ENCODE data around the gene C17orf113. TPM values are rescaled to one million over a fixed set of nuclear protein-coding genes. Genes with fewer than 3 reads are reported as not detected.

Gene C17orf113
- total RNA-seq, 1 donor from 2014 or later = 0.59 TPM

DNA sequence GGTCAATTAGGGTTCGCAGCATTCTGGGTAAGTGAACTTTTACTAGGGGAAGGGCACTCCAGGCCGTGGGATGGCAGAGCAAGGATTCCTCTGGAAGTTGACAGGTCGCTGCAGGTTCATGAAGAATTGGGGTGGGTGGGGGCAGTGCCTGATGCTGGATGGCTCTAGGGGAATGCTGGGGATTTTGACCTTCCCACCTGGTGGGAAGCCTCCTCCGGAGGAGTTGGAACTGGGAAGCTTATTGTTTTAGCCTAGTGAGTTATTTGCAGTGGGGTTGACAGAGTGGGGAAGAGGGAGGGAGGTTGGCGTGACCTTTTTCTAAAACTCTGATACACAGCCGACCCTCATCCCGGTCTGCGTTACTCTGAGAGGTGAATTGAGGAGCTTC, 606 bp upstream of the C17orf113 start:
- intact Hi-C loops (cut with DNase I) = no loop called here
- no peak for DNase-seq
- ATAC-seq (ENCODE audit: poor library complexity) = no peak

GRCh38 chr17:42049834-42050392, 488 bp downstream of the C17orf113 start:
- ATAC-seq (ENCODE audit: poor library complexity) (peak; percentile 23), DNase-seq (no peak)
- intact Hi-C loops (cut with DNase I) = no loop called here

DNA sequence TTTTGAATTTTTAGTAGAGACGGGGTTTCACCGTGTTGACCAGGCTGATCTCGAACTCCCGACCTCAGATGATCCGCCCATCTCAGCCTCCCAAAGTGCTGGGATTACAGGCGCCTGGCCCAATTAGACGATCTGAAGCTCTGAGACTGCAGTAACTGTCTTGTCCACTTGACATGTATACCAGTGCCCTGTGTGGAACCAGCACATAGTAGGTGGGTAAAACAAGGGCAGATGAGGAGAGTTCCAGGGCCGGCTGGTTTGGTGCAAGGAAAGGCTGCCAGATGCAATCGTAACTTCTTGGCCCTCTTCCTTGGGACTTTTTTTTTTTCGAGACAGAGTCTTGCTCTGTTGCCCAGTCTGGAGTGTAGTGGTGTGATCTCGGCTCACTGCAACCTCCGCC, 3.1 kb downstream of the C17orf113 start:
- intact Hi-C loops (cut with DNase I) = no loop called here
- ATAC-seq (ENCODE audit: poor library complexity) (no peak), DNase-seq (no peak)

- intact Hi-C loops (cut with DNase I) = no loop called here
- no peak for DNase-seq
- no peak for ATAC-seq (ENCODE audit: poor library complexity)
Measured at GRCh38 chr17:42045719-42046118, 4.7 kb downstream of the C17orf113 start.

DNA sequence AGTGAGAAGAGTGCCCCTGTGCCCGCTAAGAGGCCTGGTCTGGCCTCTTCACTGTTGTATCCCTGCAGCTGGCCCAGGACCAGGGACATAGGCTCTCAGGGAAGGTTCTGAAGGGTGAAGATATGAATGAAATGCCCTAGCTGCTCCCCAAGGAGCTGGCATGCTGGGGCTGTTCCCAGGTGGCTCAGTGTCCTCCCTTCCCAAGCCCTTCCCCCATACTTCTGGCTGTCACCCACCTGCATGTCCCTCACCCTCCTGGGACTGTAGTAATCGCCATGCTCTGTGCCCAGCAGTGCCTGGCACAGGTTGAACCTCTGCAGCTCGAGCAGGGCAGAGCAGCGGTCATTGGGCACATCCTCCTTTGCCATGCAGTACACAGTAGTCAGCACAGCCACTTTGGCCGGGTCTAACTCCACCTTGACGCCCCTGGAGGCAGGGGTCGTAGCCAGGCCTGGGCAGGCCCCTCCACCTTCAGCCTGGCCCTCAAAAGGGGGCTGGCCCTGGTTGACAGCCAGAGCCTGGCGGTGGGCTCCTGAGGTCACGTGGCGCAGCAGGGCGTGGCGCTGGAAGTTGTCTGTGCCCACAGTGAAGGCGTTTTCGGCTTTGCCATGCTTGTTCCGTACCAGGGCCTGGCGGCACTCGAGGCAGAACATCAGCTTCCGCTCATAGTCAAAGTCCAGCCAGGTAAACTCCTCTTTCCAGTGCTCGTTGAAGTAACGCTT, 7.6 kb downstream of the C17orf113 start:
- DNase-seq (no peak), ATAC-seq (ENCODE audit: poor library complexity) (no peak)
- intact Hi-C loops (cut with DNase I) = no loop called here

GRCh38 chr17:42041619-42042018, 8.8 kb downstream of the C17orf113 start:
- intact Hi-C loops (cut with DNase I) = no loop called here
- DNase-seq (no peak), ATAC-seq (ENCODE audit: poor library complexity) (no peak)

GRCh38 chr17:42040818-42041217, 9.6 kb downstream of the C17orf113 start:
- ATAC-seq (ENCODE audit: poor library complexity) (no peak), DNase-seq (no peak)
- intact Hi-C loops (cut with DNase I) = no loop called here

- DNase-seq (no peak), ATAC-seq (ENCODE audit: poor library complexity) (no peak)
- intact Hi-C loops (cut with DNase I) = no loop called here
Measured at GRCh38 chr17:42039794-42040763, 10.3 kb downstream of the C17orf113 start.

DNA sequence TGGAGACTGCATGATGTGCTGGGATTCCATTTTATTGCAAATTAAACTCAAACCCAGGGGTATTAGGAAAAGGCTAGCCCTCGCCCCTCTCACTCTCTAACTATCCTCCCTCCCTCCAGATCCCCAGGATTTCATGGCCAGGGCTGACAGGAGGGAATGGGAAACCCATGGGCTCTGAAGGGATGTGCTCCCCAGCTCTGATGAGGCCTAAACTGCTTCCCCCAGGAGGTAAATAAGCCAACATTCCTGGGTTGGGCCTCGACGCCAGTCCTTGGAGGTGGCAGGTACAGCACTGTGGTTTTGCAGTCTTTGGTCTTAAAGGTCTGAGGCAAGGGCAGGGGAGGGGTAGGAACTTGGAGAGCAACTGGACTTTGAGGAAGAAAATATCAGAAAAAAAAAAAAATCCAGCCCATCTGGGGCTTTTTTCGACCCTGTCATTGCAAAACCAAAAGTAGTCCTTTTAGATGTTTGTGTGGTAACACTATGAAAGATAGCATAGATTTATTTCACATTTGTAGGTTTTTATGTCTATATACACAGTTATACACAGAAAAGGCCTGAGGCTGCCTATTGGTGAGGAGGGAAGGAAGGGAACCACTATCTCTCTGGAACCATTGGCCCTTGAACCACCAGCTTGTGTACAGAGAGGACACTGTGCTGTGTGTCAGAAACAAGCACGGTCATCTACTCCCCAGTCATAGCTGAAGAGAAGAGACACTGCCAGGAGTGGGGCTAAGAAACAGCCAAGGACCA, 12.0 kb downstream of the C17orf113 start:
- intact Hi-C loops (cut with DNase I) = no loop called here
- no peak for ATAC-seq (ENCODE audit: poor library complexity)
- DNase-seq = no peak

DNA sequence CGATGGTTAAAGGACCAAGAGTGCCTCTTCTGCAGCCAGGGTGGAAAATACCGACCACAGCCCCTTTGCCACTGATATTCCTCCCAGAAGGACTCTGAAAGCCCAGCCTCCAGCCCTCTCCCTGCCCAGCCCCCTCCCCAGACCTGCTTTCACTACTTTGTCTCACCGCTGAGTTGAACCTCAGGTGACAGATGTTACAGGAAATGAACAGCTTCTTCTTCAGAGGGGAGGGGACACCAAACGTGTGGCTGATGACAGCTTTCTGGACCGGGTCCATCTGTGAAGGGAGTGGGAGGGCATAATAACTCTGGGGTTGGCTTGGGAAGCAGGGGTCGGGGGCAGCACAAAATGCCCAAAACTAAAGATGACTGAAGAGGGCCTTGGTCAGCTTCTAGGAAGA, 16.3 kb downstream of the C17orf113 start:
- DNase-seq (no peak), ATAC-seq (ENCODE audit: poor library complexity) (no peak)
- intact Hi-C loops (cut with DNase I) = no loop called here

GRCh38 chr17:42031584-42031983, 18.8 kb downstream of the C17orf113 start:
- DNase-seq = peak; percentile 60
- intact Hi-C loops (cut with DNase I) = no loop called here
- ATAC-seq (ENCODE audit: poor library complexity) = peak; percentile 76

GRCh38 chr17:42028791-42029127, 21.6 kb downstream of the C17orf113 start:
- intact Hi-C loops (cut with DNase I) = loop anchor here (5.0 kb wide), 1 partner anchor 89 kb away; no protein-coding TSS in a partner anchor
- no peak for ATAC-seq (ENCODE audit: poor library complexity)

DNA sequence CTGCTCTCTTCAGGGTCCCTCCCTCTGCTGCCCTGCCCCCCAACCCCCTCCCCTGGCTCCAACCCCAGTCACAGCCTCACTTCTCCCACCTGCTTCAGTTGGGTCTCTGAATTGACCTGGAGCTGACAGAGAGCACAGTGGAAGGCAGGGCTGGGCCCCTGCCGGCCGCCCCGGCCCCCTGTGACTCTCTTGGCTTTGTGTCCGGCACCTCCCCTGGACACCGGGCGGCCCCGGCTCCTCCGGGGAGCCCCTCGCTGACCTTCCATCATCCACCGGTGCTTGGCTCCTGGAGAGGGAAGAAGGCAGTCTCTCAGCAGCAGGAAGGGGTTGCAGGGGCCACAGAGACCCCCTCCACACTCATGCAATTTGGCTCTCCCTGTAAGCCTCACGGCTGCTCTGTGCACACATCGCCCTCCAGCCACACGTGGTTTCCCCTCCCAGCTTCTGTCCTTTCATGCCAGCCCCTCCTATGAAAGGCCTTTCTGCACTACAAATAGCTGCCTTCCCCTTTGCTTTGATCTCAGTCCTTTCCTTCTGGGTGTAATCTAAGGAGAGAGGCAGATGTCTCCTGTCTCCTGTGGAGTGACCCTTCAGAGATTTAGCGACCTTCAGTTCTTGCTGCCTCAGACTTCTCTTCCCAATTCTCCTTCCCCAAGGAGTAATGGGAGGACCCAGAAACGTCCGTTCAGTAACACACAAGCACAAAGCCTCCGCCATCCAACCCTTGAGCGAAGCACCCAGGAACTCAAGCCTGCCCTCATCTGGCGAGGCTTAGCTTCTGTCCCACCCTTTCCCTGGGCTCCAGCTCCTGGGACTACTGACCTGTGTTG, 22.2 kb downstream of the C17orf113 start:
- no peak for ATAC-seq (ENCODE audit: poor library complexity)
- DNase-seq = no peak
- intact Hi-C loops (cut with DNase I) = loop anchor here (5.0 kb wide), 1 partner anchor 89 kb away; no protein-coding TSS in a partner anchor

More at GRCh38 chr17:42028791-42029127, 21.6 kb downstream of the C17orf113 start:
- DNase-seq = no peak

- DNase-seq = no peak
- no peak for ATAC-seq (ENCODE audit: poor library complexity)
- intact Hi-C loops (cut with DNase I) = loop anchor here (5.0 kb wide), 1 partner anchor 90 kb away; no protein-coding TSS in a partner anchor
Measured at GRCh38 chr17:42027590-42027889, 22.9 kb downstream of the C17orf113 start.

GRCh38 chr17:42026857-42027589, 23.4 kb downstream of the C17orf113 start:
- ATAC-seq (ENCODE audit: poor library complexity) (no peak), DNase-seq (no peak)

DNA sequence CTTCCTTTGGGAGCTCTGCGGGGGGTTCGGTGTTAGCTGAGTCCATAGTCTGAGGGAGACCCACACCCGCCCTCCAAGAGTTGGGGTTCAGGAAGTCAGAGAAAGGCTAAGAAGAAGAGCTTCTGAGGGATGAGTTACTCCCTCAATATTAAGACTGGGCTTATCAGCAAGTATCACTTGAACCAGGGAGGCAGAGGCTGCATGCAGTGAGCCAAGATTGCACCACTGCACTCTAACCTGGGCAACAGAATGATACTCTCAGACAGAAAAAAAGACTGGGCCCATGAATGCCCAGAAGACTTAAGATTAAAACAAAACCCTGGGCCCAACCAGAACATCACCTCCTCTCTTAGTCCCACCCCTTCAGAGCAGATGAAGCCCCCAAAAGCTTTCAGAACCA, 24.5 kb downstream of the C17orf113 start:
- DNase-seq = no peak
- intact Hi-C loops (cut with DNase I) = loop anchor here (5.0 kb wide), 1 partner anchor 91 kb away; no protein-coding TSS in a partner anchor
- ATAC-seq (ENCODE audit: poor library complexity) = no peak

More at GRCh38 chr17:42026857-42027589, 23.4 kb downstream of the C17orf113 start:
- intact Hi-C loops (cut with DNase I) = loop anchor here (5.0 kb wide), 1 partner anchor 90 kb away; no protein-coding TSS in a partner anchor

DNA sequence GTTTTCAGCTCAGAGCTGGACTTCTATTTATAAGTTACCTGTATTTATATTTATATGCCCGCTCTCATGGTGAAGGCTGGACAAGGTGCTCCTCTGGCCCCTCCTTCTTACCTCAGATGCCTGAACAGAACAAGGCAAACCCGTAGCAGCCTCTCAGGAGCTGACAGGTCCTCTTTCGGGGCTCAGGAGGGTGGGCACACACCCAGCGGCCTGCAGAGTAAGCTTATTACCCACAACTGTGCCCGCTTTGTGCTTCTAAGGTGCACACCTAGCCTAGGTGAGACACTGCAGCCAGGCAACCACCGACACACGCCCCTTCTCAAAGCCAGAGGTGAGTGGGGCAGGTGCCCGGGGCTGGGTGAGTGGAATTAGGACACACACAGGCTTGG, 25.2 kb downstream of the C17orf113 start:
- intact Hi-C loops (cut with DNase I) = loop anchor here (5.0 kb wide), 1 partner anchor 92 kb away; no protein-coding TSS in a partner anchor

More for the DNA sequence above, 25.2 kb downstream of the C17orf113 start:
- ATAC-seq (ENCODE audit: poor library complexity) (peak; percentile 6), DNase-seq (no peak)
